ENCODE results near the gene PTX3.
A peak's percentile ranks its signal among the peaks of the same experiment; 100 is the strongest.

Gene PTX3

DNA sequence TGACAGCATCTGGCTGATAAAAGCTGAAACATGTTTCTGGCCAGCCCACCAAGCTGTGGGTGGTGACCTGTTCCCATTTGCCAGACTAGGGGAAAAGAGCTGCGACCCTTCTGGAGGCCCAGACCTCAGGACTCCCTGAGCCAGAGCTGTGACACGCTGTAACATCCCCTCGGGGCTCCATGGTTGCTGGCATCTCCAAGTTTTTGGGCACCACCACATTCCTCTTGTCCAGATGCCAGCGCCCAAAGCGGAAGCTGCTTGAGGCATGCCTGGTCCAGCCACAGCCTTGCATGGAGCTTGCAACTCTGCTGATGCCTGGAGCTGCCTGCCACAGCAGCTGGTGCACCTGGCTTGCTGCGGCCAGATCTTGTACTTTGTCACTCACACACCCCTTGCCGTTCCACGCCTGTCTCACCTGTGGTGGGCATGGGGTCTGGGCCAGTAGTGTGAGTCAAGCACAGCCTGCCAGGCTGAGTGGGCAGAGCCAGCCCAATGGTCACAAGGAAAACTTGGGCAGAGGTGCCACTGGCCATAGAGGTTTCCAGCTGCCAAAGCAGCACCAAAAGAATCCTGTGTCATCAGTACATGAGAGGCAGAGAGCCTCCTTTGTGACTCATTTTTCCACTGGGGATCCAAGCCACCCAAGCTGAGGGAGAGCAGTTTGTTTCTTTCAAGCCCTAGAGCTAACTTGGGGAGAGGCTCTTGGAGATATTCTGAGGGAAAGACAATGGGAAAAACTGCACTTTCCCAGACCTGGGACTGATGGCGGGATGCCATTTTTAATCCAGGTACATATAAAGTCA lies 45.7 kb upstream of the PTX3 start:
- Histone ChIP-seq H3K36me3 (replicated peaks in 1 of 2; ENCODE audit: control insufficient read depth in 2 of 2, insufficient read depth in 2 of 2, low read length in 2 of 2) (no peaks in the 10 kb centered on the region), H2BK15ac (ENCODE audit: low read length) (peak overlapping the region; percentile 90), H2AFZ (ENCODE audit: low read length) (no peak overlapping the region), H2BK120ac (ENCODE audit: low read depth, low read length) (peak overlapping the region; percentile 44), H4K91ac (ENCODE audit: low read depth, low read length, poor library complexity) (no peak overlapping the region), H3K9ac (ENCODE audit: low read depth, low read length, poor library complexity) (no peak overlapping the region), H3K4me3 (ENCODE audit: low read length in 2 of 2) (peak overlapping the region in 1 of 2 donors; percentile 9), H2AK5ac (ENCODE audit: low read depth, low read length) (peak overlapping the region; percentile 95), H2BK5ac (ENCODE audit: low read length) (no peak overlapping the region), H3K27ac (replicated peaks; ENCODE audit: low read length) (no peak overlapping the region), H4K8ac (ENCODE audit: low read depth, low read length) (no peak overlapping the region), H3K4me2 (ENCODE audit: insufficient read depth, low read length, poor library complexity, severe bottlenecking) (no peak overlapping the region), H3K23ac (ENCODE audit: low read depth, low read length, poor library complexity) (peak overlapping the region; percentile 76), H3K79me1 (ENCODE audit: low read depth, low read length) (no peaks in the 10 kb centered on the region), H3K4me1 (ENCODE audit: control insufficient read depth in 2 of 2, insufficient read depth in 1 of 2, low read depth in 1 of 2, low read length in 2 of 2) (peaks cover 2 to 6% of the 10 kb centered on the region in 2 donors), H3K27me3 (ENCODE audit: control insufficient read depth in 3 of 3, insufficient read depth in 3 of 3, low read depth in 1 of 3, low read length in 3 of 3) (no peaks in the 10 kb centered on the region), H3K4ac (ENCODE audit: low read length) (no peak overlapping the region), H3K14ac (ENCODE audit: low read length) (peak overlapping the region; percentile 83), H3K9me3 (replicated peaks in 1 of 2; ENCODE audit: control insufficient read depth in 2 of 2, insufficient read depth in 1 of 2, low read depth in 1 of 2, low read length in 2 of 2) (peaks cover 0 to 24% of the 10 kb centered on the region in 2 donors), H3K18ac (ENCODE audit: low read length) (peak overlapping the region; percentile 84), H2BK12ac (ENCODE audit: low read length) (no peak overlapping the region)
- no CpG with 5 or more reads among the region's 9 CpGs for WGBS, 2 donors (ENCODE audit: extremely low coverage in 2 of 2, insufficient read length in 2 of 2, insufficient replicate concordance in 1 of 2)
- no peak for DNase-seq (ENCODE audit: low spot score)

DNA sequence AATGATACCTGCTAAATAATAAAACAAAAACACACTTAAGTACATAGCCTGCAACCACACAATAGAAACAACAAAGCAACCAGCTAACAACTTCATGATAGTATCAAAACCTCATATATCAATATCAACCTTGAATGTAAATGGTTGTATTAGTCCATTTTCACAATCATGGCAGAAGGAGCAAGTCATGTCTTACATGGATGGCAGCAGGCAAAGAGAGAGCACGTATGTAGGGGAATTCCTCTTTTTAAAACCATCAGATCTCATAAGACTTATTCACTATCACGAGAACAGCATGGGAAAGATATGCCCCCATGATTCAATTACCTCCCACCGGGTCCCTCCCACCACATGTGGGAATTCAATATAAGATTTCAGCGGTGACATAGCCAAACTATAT lies 44.5 kb upstream of the PTX3 start:
- Histone ChIP-seq H3K4me2 (ENCODE audit: insufficient read depth, low read length, poor library complexity, severe bottlenecking) (no peak overlapping the region), H3K27ac (replicated peaks; ENCODE audit: low read length) (no peak overlapping the region), H2BK5ac (ENCODE audit: low read length) (no peak overlapping the region), H3K4ac (ENCODE audit: low read length) (no peak overlapping the region), H3K4me1 (ENCODE audit: control insufficient read depth in 2 of 2, insufficient read depth in 1 of 2, low read depth in 1 of 2, low read length in 2 of 2) (peaks cover 2 to 6% of the 10 kb centered on the region in 2 donors), H4K91ac (ENCODE audit: low read depth, low read length, poor library complexity) (no peak overlapping the region), H3K18ac (ENCODE audit: low read length) (no peak overlapping the region), H4K8ac (ENCODE audit: low read depth, low read length) (no peak overlapping the region), H2BK12ac (ENCODE audit: low read length) (no peak overlapping the region), H2BK15ac (ENCODE audit: low read length) (no peak overlapping the region), H3K14ac (ENCODE audit: low read length) (no peak overlapping the region), H3K23ac (ENCODE audit: low read depth, low read length, poor library complexity) (no peak overlapping the region), H3K9me3 (replicated peaks in 1 of 2; ENCODE audit: control insufficient read depth in 2 of 2, insufficient read depth in 1 of 2, low read depth in 1 of 2, low read length in 2 of 2) (peaks cover 0 to 24% of the 10 kb centered on the region in 2 donors), H2BK120ac (ENCODE audit: low read depth, low read length) (no peak overlapping the region), H3K9ac (ENCODE audit: low read depth, low read length, poor library complexity) (no peak overlapping the region), H2AK5ac (ENCODE audit: low read depth, low read length) (no peak overlapping the region), H3K36me3 (replicated peaks in 1 of 2; ENCODE audit: control insufficient read depth in 2 of 2, insufficient read depth in 2 of 2, low read length in 2 of 2) (no peaks in the 10 kb centered on the region), H3K79me1 (ENCODE audit: low read depth, low read length) (no peaks in the 10 kb centered on the region), H3K27me3 (ENCODE audit: control insufficient read depth in 3 of 3, insufficient read depth in 3 of 3, low read depth in 1 of 3, low read length in 3 of 3) (no peaks in the 10 kb centered on the region), H2AFZ (ENCODE audit: low read length) (no peak overlapping the region), H3K4me3 (ENCODE audit: low read length in 2 of 2) (no peak overlapping the region)
- no CpG with 5 or more reads among the region's 4 CpGs for WGBS, 2 donors (ENCODE audit: extremely low coverage in 2 of 2, insufficient read length in 2 of 2, insufficient replicate concordance in 1 of 2)
- DNase-seq (ENCODE audit: low spot score): no peak

DNA sequence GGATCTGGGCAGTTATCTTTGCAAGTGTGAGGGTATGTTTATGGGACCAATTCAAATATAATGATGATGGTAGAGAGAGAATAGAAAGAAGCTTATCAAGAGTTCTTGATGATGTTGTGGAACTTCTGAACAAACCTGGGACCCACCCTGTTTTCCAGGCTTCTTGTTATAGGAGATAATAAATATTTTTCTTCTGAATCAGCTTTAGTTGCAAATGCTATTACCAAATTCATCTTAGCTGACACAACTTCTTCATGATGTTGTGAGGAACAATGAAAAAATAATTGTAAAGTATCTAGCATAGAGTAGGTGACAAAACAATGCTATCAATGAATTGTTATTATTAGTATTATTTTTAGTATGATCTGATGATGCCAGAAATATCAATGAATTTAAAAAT lies 43.5 kb upstream of the PTX3 start:
- Histone ChIP-seq H3K4ac (ENCODE audit: low read length) (no peak overlapping the region), H2BK15ac (ENCODE audit: low read length) (no peak overlapping the region), H3K4me1 (ENCODE audit: control insufficient read depth in 2 of 2, insufficient read depth in 1 of 2, low read depth in 1 of 2, low read length in 2 of 2) (peaks cover 0 to 2% of the 10 kb centered on the region in 2 donors), H3K79me1 (ENCODE audit: low read depth, low read length) (no peaks in the 10 kb centered on the region), H2AK5ac (ENCODE audit: low read depth, low read length) (no peak overlapping the region), H2BK5ac (ENCODE audit: low read length) (no peak overlapping the region), H3K4me2 (ENCODE audit: insufficient read depth, low read length, poor library complexity, severe bottlenecking) (no peak overlapping the region), H4K91ac (ENCODE audit: low read depth, low read length, poor library complexity) (no peak overlapping the region), H3K27ac (replicated peaks; ENCODE audit: low read length) (no peak overlapping the region), H3K4me3 (ENCODE audit: low read length in 2 of 2) (no peak overlapping the region), H3K23ac (ENCODE audit: low read depth, low read length, poor library complexity) (no peak overlapping the region), H3K36me3 (replicated peaks in 1 of 2; ENCODE audit: control insufficient read depth in 2 of 2, insufficient read depth in 2 of 2, low read length in 2 of 2) (no peaks in the 10 kb centered on the region), H4K8ac (ENCODE audit: low read depth, low read length) (no peak overlapping the region), H2BK12ac (ENCODE audit: low read length) (no peak overlapping the region), H2AFZ (ENCODE audit: low read length) (no peak overlapping the region), H3K14ac (ENCODE audit: low read length) (no peak overlapping the region), H3K9me3 (replicated peaks in 1 of 2; ENCODE audit: control insufficient read depth in 2 of 2, insufficient read depth in 1 of 2, low read depth in 1 of 2, low read length in 2 of 2) (peaks cover 0 to 24% of the 10 kb centered on the region in 2 donors), H3K18ac (ENCODE audit: low read length) (no peak overlapping the region), H2BK120ac (ENCODE audit: low read depth, low read length) (no peak overlapping the region), H3K27me3 (ENCODE audit: control insufficient read depth in 3 of 3, insufficient read depth in 3 of 3, low read depth in 1 of 3, low read length in 3 of 3) (no peaks in the 10 kb centered on the region), H3K9ac (ENCODE audit: low read depth, low read length, poor library complexity) (no peak overlapping the region)
- DNase-seq (ENCODE audit: low spot score): no peak

DNA sequence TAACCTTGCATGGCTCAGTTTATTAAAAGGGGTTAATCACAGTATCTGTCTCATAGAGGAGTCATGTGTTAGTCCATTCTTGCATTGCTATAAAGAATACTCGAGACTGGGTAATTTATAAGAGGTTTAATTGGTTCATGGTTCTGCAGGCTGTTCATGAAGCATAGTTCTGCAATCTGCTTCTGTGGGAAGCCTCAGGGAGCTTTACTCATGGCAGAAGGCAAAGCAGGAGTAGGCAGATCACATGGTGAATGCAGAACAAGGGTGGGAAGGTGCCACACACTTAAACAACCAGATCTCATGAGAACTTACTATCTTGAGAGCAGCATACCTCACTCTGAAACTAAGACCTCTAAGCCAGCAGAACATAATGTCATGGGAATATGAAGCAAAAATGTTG lies 42.2 kb upstream of the PTX3 start:
- Histone ChIP-seq H4K91ac (ENCODE audit: low read depth, low read length, poor library complexity) (no peak overlapping the region), H3K4ac (ENCODE audit: low read length) (no peak overlapping the region)
- DNase-seq (ENCODE audit: low spot score): no peak

More for the DNA sequence above, 42.2 kb upstream of the PTX3 start:
- Histone ChIP-seq H2AK5ac (ENCODE audit: low read depth, low read length) (no peak overlapping the region), H3K27ac (replicated peaks; ENCODE audit: low read length) (no peak overlapping the region), H3K79me1 (ENCODE audit: low read depth, low read length) (no peaks in the 10 kb centered on the region), H3K23ac (ENCODE audit: low read depth, low read length, poor library complexity) (no peak overlapping the region), H3K27me3 (ENCODE audit: control insufficient read depth in 3 of 3, insufficient read depth in 3 of 3, low read depth in 1 of 3, low read length in 3 of 3) (no peaks in the 10 kb centered on the region), H2BK15ac (ENCODE audit: low read length) (no peak overlapping the region), H2BK5ac (ENCODE audit: low read length) (no peak overlapping the region), H2BK120ac (ENCODE audit: low read depth, low read length) (no peak overlapping the region), H3K36me3 (replicated peaks in 1 of 2; ENCODE audit: control insufficient read depth in 2 of 2, insufficient read depth in 2 of 2, low read length in 2 of 2) (no peaks in the 10 kb centered on the region), H3K14ac (ENCODE audit: low read length) (no peak overlapping the region), H3K4me2 (ENCODE audit: insufficient read depth, low read length, poor library complexity, severe bottlenecking) (no peak overlapping the region), H3K9ac (ENCODE audit: low read depth, low read length, poor library complexity) (no peak overlapping the region), H2BK12ac (ENCODE audit: low read length) (no peak overlapping the region), H4K8ac (ENCODE audit: low read depth, low read length) (no peak overlapping the region), H2AFZ (ENCODE audit: low read length) (no peak overlapping the region), H3K4me1 (ENCODE audit: control insufficient read depth in 2 of 2, insufficient read depth in 1 of 2, low read depth in 1 of 2, low read length in 2 of 2) (no peaks in the 10 kb centered on the region), H3K9me3 (replicated peaks in 1 of 2; ENCODE audit: control insufficient read depth in 2 of 2, insufficient read depth in 1 of 2, low read depth in 1 of 2, low read length in 2 of 2) (peaks cover 0 to 24% of the 10 kb centered on the region in 2 donors), H3K4me3 (ENCODE audit: low read length in 2 of 2) (no peak overlapping the region), H3K18ac (ENCODE audit: low read length) (no peak overlapping the region)
- no CpG with 5 or more reads among the region's 1 CpG for WGBS, 2 donors (ENCODE audit: extremely low coverage in 2 of 2, insufficient read length in 2 of 2, insufficient replicate concordance in 1 of 2)

Measured in neuronal stem cell (in vitro differentiated cells).